C4-2B (cell line): ENCODE measurements around the gene LRRTM3.

Experiments
- H3K27ac ChIP-seq: fragments of 450-650 bp; 2 replicates; pipeline ENCODE4 v1.5.1; 2017
- CTCF ChIP-seq: fragments of 450-650 bp; conservative IDR thresholded peaks from 2 replicates; pipeline ENCODE4 v1.5.1; 2017; ENCODE audit warnings: mild to moderate bottlenecking
- ZFX ChIP-seq: fragments of 450-650 bp; IDR thresholded peaks from 2 replicates; pipeline ENCODE4 v1.6.1; 2017

The LRRTM3 gene

GRCh38 chr10:66888237-66888636, 37.6 kb upstream of the LRRTM3 start:
- no peak overlapping the region for H3K27ac ChIP-seq
- TF ChIP-seq CTCF (no peak), ZFX (no peak)

GRCh38 chr10:66892871-66893270, 33.0 kb upstream of the LRRTM3 start:
- TF ChIP-seq CTCF (no peak), ZFX (no peak)
- no peak overlapping the region for H3K27ac ChIP-seq

- TF ChIP-seq CTCF (no peak), ZFX (no peak)
- no peak overlapping the region for H3K27ac ChIP-seq
Observed at GRCh38 chr10:66910671-66911070, 15.2 kb upstream of the LRRTM3 start.

- no peak overlapping the region for H3K27ac ChIP-seq
Observed at GRCh38 chr10:66916030-66916429, 9.8 kb upstream of the LRRTM3 start.

GRCh38 chr10:66917104-66917503, 8.7 kb upstream of the LRRTM3 start:
- TF ChIP-seq CTCF: no peak; the same call in 1 of the 2 replicates
- TF ChIP-seq ZFX: no peak
- H3K27ac ChIP-seq: no peak overlapping the region

More at GRCh38 chr10:66916030-66916429, 9.8 kb upstream of the LRRTM3 start:
- TF ChIP-seq CTCF: no peak
- no peak for TF ChIP-seq ZFX

- no peak overlapping the region for H3K27ac ChIP-seq
- TF ChIP-seq CTCF: no peak
- TF ChIP-seq ZFX: no peak
Observed at GRCh38 chr10:66919248-66919647, 6.6 kb upstream of the LRRTM3 start.

GRCh38 chr10:66924674-66925345, 1.0 kb upstream of the LRRTM3 start:
- H3K27ac ChIP-seq: no peak overlapping the region
- TF ChIP-seq CTCF: no peak
- no peak for TF ChIP-seq ZFX
